ENCODE data around the gene TNFAIP3. TPM values are rescaled to one million over a fixed set of nuclear protein-coding genes. Genes with fewer than 3 reads are reported as not detected.

The TNFAIP3 gene
- total and polyA plus RNA-seq, 8 donors: 7.8 to 77.0 (median 12.4) TPM

DNA sequence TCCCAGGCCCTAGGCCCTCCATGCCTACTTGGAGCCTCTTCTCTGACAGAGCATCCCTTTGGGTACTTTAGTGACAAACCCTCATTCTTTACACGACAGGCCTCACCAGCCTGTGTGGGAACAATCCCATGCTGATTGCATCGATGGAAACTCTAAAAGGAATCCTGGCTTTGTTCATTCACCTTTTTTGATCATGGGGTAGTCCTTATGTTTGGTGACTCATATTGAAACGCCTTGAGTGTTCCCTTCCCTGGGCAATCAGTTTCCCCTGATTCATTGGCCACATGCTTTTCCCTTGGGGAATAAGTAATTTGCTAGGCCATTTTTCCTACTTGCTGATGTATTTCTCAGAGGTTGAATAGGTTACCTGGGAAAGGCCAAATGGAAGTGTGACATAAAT is 14.7 kb upstream of the TNFAIP3 start:
- no peaks in the 10 kb centered on the region for H3K9me3 ChIP-seq
- DNase-seq: no peak
- no peak overlapping the region for H3K4me3 ChIP-seq
- 73 to 86% (median 85%) methylated on average over 3 of the region's 3 CpGs for WGBS, 5 donors
- H3K36me3 ChIP-seq: no peaks in the 10 kb centered on the region
- intact Hi-C loops (cut with DNase I; ENCODE audit: low total_unique reads): no loop called here
- H3K27me3 ChIP-seq: no peaks in the 10 kb centered on the region
- H3K4me1 ChIP-seq: peaks cover 0 to 25% (median 2%) of the 10 kb centered on the region in 4 donors
- TF ChIP-seq EP300 (IDR thresholded peaks at IDR 0.05): no peak
- TF ChIP-seq, protein P1, sequence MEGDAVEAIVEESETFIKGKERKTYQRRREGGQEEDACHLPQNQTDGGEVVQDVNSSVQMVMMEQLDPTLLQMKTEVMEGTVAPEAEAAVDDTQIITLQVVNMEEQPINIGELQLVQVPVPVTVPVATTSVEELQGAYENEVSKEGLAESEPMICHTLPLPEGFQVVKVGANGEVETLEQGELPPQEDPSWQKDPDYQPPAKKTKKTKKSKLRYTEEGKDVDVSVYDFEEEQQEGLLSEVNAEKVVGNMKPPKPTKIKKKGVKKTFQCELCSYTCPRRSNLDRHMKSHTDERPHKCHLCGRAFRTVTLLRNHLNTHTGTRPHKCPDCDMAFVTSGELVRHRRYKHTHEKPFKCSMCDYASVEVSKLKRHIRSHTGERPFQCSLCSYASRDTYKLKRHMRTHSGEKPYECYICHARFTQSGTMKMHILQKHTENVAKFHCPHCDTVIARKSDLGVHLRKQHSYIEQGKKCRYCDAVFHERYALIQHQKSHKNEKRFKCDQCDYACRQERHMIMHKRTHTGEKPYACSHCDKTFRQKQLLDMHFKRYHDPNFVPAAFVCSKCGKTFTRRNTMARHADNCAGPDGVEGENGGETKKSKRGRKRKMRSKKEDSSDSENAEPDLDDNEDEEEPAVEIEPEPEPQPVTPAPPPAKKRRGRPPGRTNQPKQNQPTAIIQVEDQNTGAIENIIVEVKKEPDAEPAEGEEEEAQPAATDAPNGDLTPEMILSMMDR (IDR thresholded peaks at IDR 0.05): no peak
- TF ChIP-seq POLR2AphosphoS5 (IDR thresholded peaks at IDR 0.05): no peak
- TF ChIP-seq POLR2A (IDR thresholded peaks at IDR 0.05): no peak
- no peak overlapping the region for H3K27ac ChIP-seq

DNA sequence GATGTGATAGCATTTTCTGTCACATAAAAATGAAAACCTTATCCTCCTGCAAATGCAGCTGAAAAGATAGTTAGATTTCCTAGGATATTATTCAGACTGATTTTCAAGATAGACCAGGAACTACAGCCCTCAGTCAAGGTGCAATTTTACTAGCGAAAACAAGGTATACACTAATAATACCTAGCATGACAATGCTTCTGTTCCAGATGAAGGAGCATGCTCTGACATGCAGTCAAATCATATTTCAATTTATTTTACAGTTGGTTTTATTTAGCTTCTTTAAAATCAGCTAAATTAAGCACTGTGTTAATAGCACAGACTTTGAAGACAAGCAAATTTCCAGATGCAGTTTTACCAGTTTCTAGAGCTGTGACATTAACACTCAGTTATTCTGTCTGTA is 14.2 kb upstream of the TNFAIP3 start:
- no peak for DNase-seq
- no peak for TF ChIP-seq POLR2AphosphoS5 (IDR thresholded peaks at IDR 0.05)
- no peak for TF ChIP-seq EP300 (IDR thresholded peaks at IDR 0.05)
- TF ChIP-seq, protein P1 (IDR thresholded peaks at IDR 0.05): no peak
- no peak for TF ChIP-seq POLR2A (IDR thresholded peaks at IDR 0.05)
- Histone ChIP-seq H3K27ac (no peak overlapping the region), H3K9me3 (no peaks in the 10 kb centered on the region), H3K4me1 (peaks cover 0 to 25% (median 2%) of the 10 kb centered on the region in 4 donors), H3K36me3 (no peaks in the 10 kb centered on the region), H3K4me3 (no peak overlapping the region), H3K27me3 (no peaks in the 10 kb centered on the region)
- intact Hi-C loops (cut with DNase I; ENCODE audit: low total_unique reads): no loop called here
- WGBS, 5 donors: 96 to 100% (median 97%) methylated on average over 1 of the region's 1 CpG

DNA sequence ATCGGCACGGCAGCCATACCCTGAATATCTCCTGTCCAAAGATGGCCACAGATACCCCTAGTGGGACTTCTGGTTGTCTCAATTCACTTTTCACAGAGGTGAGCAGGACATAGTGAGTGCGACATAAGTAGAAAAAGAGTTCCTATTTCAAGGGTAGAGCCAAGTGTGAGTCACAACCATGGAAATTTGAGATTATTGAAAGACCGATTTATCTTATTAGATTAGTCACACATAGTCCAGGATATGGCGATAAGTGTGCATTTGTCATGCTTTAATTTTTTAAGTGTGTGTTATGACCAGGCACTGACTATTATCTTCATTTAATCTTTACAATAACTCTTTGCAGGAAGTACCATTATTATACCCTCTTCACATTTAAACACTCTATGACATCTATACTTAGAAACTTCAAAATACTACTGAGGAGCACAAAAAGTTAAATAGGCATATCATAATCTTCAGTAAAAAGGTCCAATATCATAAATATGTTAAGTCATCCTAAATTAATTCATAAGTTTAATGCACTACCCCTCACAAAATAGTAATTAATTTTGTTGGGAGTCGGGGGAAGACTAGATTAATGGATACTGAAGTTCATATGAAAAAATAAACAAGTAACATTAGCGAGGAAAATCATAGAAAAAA is 13.4 kb upstream of the TNFAIP3 start:
- H3K36me3 ChIP-seq: no peaks in the 10 kb centered on the region
- H3K27ac ChIP-seq: peak overlapping the region in 1 of 5 donors; percentile 35
- intact Hi-C loops (cut with DNase I; ENCODE audit: low total_unique reads): no loop called here
- H3K9me3 ChIP-seq: no peaks in the 10 kb centered on the region
- peaks cover 0 to 17% (median 2%) of the 10 kb centered on the region in 4 donors for H3K4me1 ChIP-seq
- DNase-seq: no peak
- TF ChIP-seq POLR2A (IDR thresholded peaks at IDR 0.05) (no peak), POLR2AphosphoS5 (IDR thresholded peaks at IDR 0.05) (no peak), EP300 (IDR thresholded peaks at IDR 0.05) (no peak)
- TF ChIP-seq, protein P1 (IDR thresholded peaks at IDR 0.05): no peak
- no peaks in the 10 kb centered on the region for H3K27me3 ChIP-seq
- WGBS, 5 donors: 53 to 70% (median 68%) methylated on average over 7 of the region's 7 CpGs
- H3K4me3 ChIP-seq: no peak overlapping the region

- Histone ChIP-seq H3K27ac (no peak overlapping the region), H3K27me3 (no peaks in the 10 kb centered on the region), H3K4me1 (peaks cover 0 to 4% (median under 1%) of the 10 kb centered on the region in 4 donors), H3K36me3 (no peaks in the 10 kb centered on the region), H3K4me3 (no peak overlapping the region), H3K9me3 (no peaks in the 10 kb centered on the region)
- intact Hi-C loops (cut with DNase I; ENCODE audit: low total_unique reads): no loop called here
- TF ChIP-seq, protein P1 (IDR thresholded peaks at IDR 0.05): no peak
- no peak for TF ChIP-seq POLR2A (IDR thresholded peaks at IDR 0.05)
- TF ChIP-seq EP300 (IDR thresholded peaks at IDR 0.05): no peak
- TF ChIP-seq POLR2AphosphoS5 (IDR thresholded peaks at IDR 0.05): no peak
- WGBS, 5 donors: 94 to 100% (median 96%) methylated on average over 2 of the region's 2 CpGs
- DNase-seq: no peak
These were observed 10.7 kb upstream of the TNFAIP3 start for GRCh38 chr6:137856138-137856898.

Data from stomach (tissue), 9 donors.